Bronchial epithelial cell (primary cell): Measurements from ENCODE around the gene TRIM52. TPM values are rescaled to one million over a fixed set of nuclear protein-coding genes. Genes with fewer than 3 reads are reported as not detected.

ENCODE experiments used
- DNase-seq: peaks from one replicate; pipeline ENCODE4 v3.0.0-alpha.2; 2010; ENCODE audit warnings: low read depth
- FAIRE-seq: peaks from 2 replicates; lab custom pipeline; 2011; peaks lifted over from hg19 to GRCh38; lab: Jason Lieb, UNC
- H3K27me3 ChIP-seq: 2 replicates; pipeline ENCODE4 v1.5.1; 2011; ENCODE audit warnings: low read length; ENCODE audit not compliant: control insufficient read depth, insufficient read depth
- H3K36me3 ChIP-seq: 2 replicates; pipeline ENCODE4 v1.5.1; 2011; ENCODE audit warnings: low read length; ENCODE audit not compliant: control insufficient read depth, insufficient read depth
- H3K4me3 ChIP-seq: 2 replicates; pipeline ENCODE4 v1.5.1; 2011; ENCODE audit warnings: mild to moderate bottlenecking, low read depth, low read length, control low read depth
- CTCF ChIP-seq: IDR thresholded peaks from 2 replicates; pipeline ENCODE4 v1.5.1; 2011; ENCODE audit warnings: mild to moderate bottlenecking, moderate library complexity, low read length, control low read depth, inconsistent platforms; ENCODE audit not compliant: insufficient read depth, severe bottlenecking
- total RNA-seq: library from RNA; depleted of rRNA; stranded (reverse); fragments of >200 nt; gene quantifications from 2 replicates; pipeline ENCODE4 v1.2.1, GENCODE V29; 2014

TRIM52 gene
- total RNA-seq, 1 donor from 2014 or later: 1.3 TPM

DNA sequence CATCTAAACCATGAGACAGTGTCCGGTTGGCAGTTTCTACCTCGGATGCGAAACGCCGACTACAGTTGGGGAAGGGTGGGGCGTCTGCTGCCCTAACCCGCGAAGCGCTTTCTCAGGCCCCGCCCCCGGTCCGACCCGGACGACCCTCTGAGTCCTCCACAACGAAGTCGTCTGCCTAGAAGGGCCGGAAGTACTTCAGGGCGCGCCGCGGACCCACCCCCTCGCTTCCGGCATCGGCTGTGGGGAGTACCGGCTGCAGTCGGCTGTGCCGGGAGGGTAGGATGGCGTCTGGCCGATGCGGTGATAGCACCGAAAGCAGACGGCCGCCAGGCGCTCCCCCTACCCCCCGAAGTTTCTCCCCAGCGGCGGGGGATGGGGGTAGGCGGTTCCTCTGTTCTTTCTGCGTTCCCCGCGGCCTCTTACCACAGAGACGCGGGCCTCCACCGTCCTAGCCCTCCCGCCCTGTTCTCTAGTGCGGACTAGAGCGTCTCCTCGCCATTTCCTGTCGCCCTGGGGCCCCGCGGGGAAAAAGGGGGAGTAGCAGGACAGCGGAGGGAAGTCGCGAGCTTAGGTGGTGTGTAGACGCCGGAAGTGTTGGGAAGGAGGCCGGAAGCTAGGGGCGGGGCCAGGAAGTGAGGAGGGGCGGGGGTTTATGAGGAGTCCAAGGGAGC, 37.8 kb downstream of the TRIM52 start, which contains the start of gene TRIM41:
TSS of gene TRIM41 (plus strand) at position 224 of the 671 bp plus-strand sequence. CDS start 719 bp downstream, outside the sequence.
- H3K27me3 ChIP-seq: no peaks in the 10 kb centered on the region
- H3K36me3 ChIP-seq: peaks cover 1% of the 10 kb centered on the region
- TF ChIP-seq CTCF: peak; percentile 11
- peak within 1 kb of the TSS; percentile 69 for H3K4me3 ChIP-seq
- FAIRE-seq: no peak
- DNase-seq: peak; percentile 92

DNA sequence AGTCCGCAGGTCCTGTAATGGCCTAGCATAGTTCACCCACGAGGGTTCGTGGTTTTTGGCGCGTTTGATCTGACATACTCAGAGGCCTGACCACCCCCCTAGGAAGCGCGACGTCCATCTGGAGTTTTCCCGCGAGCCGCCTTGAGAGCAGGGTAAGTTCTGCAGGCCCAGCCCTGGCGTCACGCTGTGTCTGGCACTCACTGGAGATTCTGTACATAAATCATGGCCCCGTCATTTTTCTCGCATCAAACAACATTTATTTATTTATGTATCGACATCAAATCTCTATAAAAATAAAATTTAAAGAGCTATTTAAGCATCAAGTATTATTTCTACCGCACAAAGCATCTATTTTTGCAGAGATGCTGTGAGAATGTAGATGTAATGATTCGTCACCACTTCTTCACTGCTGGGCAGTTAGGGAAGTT, 38.3 kb downstream of the TRIM52 start:
- DNase-seq (no peak), FAIRE-seq (no peak)
- no peak for TF ChIP-seq CTCF
- Histone ChIP-seq H3K27me3 (no peaks in the 10 kb centered on the region), H3K4me3 (peak overlapping the region; percentile 69), H3K36me3 (peaks cover 1% of the 10 kb centered on the region)

- no peak for TF ChIP-seq CTCF
- FAIRE-seq: no peak
- peak; percentile 90 for DNase-seq
- Histone ChIP-seq H3K36me3 (peaks cover 1% of the 10 kb centered on the region), H3K27me3 (no peaks in the 10 kb centered on the region), H3K4me3 (peak overlapping the region; percentile 69)
Observed at GRCh38 chr5:181221792-181222629, 38.9 kb downstream of the TRIM52 start.

DNA sequence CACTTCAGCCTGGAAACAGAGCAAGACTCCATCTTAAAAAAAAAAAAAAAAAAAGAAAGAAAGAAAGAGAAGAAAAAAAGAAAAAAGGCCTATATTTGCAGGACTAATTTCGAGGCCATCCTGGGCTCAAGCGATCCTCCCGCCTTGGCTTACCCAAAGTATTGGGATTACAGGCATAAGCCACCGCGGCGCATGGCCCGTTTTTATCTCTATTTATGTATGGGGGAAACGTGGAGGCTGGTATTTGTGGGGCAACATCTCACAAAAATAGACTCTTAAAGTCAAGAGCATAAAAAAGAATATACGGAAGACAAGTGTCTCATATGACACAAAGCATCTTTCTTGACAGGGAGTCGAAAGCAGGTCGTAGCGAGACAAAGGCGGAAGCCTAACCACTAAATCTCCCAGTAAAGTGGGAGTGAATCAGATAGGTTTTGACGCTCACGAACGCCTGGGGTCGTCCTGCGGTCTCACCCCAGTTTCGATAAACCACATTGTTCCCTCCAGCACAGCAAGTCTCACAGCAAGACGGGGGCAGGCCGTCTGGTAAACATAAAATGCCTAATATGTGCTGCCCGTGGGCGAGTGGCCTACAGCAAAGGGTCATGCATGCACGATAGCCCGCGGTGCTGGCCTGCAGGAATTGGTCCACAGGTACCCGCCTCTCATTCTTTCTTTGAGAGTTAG, 39.7 kb downstream of the TRIM52 start:
- FAIRE-seq: no peak
- no peak for DNase-seq
- H3K4me3 ChIP-seq: no peak overlapping the region
- peaks cover 1% of the 10 kb centered on the region for H3K36me3 ChIP-seq
- TF ChIP-seq CTCF: no peak
- no peaks in the 10 kb centered on the region for H3K27me3 ChIP-seq

- no peak overlapping the region for H3K4me3 ChIP-seq
- no peak for FAIRE-seq
- H3K36me3 ChIP-seq: peaks cover 1% of the 10 kb centered on the region
- H3K27me3 ChIP-seq: no peaks in the 10 kb centered on the region
- no peak for DNase-seq
- TF ChIP-seq CTCF: no peak
Observed at GRCh38 chr5:181220178-181220515, 40.8 kb downstream of the TRIM52 start.
